Measurements from ENCODE around the gene AK9.

DNA sequence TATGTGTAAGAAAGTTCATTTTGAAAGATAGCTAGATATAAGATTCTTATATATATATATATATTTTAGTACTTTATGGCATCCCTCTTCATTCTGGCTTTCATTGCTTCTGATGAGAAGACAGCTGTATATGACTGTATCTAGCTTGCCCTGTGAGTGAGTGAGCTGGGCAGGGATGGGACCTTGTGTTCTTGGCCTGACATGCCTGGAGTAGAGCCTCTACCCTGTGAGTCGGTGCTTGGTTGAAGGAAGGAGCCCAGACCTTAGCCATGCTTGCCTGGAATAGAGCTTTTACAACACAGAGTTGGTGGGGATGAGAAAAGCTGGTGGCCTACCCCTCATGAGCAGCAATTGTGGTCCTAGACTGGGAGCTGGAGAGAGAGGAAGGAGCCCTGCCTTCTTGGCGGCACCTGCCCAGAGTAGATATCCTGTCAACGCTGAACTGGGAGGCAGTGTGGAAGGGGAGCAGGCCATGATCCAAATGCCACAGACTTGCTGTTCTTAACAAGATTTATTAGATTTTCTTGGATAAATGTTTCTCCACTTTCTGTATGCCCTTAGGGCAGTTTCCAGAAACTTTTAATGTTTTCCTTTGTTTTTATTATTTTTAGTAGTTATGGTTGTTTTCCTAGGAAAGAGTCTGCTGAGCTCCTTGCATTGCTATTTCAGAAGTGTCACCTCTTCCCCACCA is 31.7 kb upstream of the AK9 start:
- TF ChIP-seq, protein P1, sequence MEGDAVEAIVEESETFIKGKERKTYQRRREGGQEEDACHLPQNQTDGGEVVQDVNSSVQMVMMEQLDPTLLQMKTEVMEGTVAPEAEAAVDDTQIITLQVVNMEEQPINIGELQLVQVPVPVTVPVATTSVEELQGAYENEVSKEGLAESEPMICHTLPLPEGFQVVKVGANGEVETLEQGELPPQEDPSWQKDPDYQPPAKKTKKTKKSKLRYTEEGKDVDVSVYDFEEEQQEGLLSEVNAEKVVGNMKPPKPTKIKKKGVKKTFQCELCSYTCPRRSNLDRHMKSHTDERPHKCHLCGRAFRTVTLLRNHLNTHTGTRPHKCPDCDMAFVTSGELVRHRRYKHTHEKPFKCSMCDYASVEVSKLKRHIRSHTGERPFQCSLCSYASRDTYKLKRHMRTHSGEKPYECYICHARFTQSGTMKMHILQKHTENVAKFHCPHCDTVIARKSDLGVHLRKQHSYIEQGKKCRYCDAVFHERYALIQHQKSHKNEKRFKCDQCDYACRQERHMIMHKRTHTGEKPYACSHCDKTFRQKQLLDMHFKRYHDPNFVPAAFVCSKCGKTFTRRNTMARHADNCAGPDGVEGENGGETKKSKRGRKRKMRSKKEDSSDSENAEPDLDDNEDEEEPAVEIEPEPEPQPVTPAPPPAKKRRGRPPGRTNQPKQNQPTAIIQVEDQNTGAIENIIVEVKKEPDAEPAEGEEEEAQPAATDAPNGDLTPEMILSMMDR (IDR thresholded peaks at IDR 0.05; ENCODE audit: low read depth, low read length, missing input control): no peak
- no peak for TF ChIP-seq EGR1 (IDR thresholded peaks at IDR 0.05; ENCODE audit: low read depth in 2 of 2)
- TF ChIP-seq, protein P2, sequence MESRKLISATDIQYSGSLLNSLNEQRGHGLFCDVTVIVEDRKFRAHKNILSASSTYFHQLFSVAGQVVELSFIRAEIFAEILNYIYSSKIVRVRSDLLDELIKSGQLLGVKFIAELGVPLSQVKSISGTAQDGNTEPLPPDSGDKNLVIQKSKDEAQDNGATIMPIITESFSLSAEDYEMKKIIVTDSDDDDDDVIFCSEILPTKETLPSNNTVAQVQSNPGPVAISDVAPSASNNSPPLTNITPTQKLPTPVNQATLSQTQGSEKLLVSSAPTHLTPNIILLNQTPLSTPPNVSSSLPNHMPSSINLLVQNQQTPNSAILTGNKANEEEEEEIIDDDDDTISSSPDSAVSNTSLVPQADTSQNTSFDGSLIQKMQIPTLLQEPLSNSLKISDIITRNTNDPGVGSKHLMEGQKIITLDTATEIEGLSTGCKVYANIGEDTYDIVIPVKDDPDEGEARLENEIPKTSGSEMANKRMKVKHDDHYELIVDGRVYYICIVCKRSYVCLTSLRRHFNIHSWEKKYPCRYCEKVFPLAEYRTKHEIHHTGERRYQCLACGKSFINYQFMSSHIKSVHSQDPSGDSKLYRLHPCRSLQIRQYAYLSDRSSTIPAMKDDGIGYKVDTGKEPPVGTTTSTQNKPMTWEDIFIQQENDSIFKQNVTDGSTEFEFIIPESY (IDR thresholded peaks at IDR 0.05): no peak
